Osteocyte (in vitro differentiated cells): ENCODE data around the gene ZNHIT1. TPM values are rescaled to one million over a fixed set of nuclear protein-coding genes. Genes with fewer than 3 reads are reported as not detected.

Experiments
- DNase-seq: peaks from one replicate; pipeline ENCODE4 v3.0.0; 2021; ENCODE audit warnings: mixed read lengths; ENCODE audit not compliant: unreplicated experiment; ENCODE audit errors: extremely low spot score
- H3K27ac Mint-ChIP-seq: one replicate; pipeline ENCODE4 v1.8.0; 2021; ENCODE audit warnings: mild to moderate bottlenecking, mixed read lengths; ENCODE audit not compliant: unreplicated experiment
- H3K27me3 Mint-ChIP-seq: one replicate; pipeline ENCODE4 v1.8.0; 2021; ENCODE audit warnings: mixed read lengths; ENCODE audit not compliant: unreplicated experiment
- H3K36me3 Mint-ChIP-seq: one replicate; pipeline ENCODE4 v1.8.0; 2021; ENCODE audit warnings: mixed read lengths; ENCODE audit not compliant: unreplicated experiment
- H3K4me1 Mint-ChIP-seq: one replicate; pipeline ENCODE4 v1.8.0; 2021; ENCODE audit warnings: mixed read lengths; ENCODE audit not compliant: unreplicated experiment
- H3K4me3 Mint-ChIP-seq: one replicate; pipeline ENCODE4 v1.8.0; 2021; ENCODE audit warnings: mild to moderate bottlenecking, moderate library complexity, mixed read lengths; ENCODE audit not compliant: unreplicated experiment
- H3K9me3 Mint-ChIP-seq: one replicate; pipeline ENCODE4 v1.8.0; 2021; ENCODE audit warnings: mixed read lengths; ENCODE audit not compliant: unreplicated experiment
- total RNA-seq: library from RNA; stranded (reverse); gene quantifications from 2 replicates; pipeline ENCODE4 v1.2.1, GENCODE V29; 2021
- TF ChIP-seq, protein P1 (sequence below): fragments of 200-600 bp; sonication (generic); IDR thresholded peaks from 2 replicates; pipeline ENCODE4 v1.5.0; 2021; ENCODE audit warnings: antibody characterized with exemption, mild to moderate bottlenecking, moderate library complexity

ZNHIT1 gene
- total RNA-seq, 1 donor from 2014 or later: 66.9 TPM

DNA sequence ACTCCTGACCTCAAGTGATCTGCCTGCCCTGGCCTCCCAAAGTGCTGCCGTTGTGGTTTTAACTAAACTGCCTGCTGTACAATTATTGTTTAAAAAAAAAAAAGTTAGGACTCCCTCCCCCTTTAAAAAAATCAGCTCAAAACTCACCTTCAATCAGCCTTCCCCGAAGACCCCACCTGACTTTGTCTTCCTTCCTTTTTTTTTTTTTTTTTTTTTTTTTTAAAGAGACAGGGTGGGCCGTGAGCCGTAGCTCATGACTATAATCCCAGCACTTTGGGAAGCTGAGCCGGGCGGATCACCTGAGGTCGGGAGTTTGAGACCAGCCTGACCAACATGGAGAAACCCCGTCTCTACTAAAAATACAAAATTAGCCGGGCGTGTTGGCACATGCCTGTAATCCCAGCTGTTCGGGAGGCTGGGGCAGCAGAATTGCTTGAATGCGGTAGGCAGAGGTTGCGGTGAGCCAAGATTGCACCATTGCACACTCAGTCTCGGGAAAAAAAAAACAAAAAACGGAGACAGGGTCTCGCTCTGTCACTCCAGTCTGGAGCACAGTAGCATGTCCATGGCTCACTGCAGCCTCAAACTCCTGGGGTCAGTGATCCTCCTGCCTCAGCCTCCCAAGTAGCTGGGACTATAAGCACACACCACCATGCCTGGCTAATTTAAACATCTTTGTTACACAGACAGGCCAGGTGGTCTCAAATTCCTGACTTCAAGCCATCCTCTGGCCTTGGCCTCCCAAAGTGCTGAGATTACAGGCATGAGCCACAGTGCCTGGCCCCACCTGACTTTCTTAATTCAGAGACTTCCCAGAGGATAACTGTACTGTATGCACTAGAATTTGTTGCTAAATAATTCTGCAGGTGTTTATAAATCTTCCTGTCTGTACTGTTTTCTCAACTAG, 23.7 kb downstream of the ZNHIT1 start:
- Mint-ChIP-seq H3K27ac (no peak overlapping the region), H3K4me1 (peaks cover 18% of the 10 kb centered on the region)

DNA sequence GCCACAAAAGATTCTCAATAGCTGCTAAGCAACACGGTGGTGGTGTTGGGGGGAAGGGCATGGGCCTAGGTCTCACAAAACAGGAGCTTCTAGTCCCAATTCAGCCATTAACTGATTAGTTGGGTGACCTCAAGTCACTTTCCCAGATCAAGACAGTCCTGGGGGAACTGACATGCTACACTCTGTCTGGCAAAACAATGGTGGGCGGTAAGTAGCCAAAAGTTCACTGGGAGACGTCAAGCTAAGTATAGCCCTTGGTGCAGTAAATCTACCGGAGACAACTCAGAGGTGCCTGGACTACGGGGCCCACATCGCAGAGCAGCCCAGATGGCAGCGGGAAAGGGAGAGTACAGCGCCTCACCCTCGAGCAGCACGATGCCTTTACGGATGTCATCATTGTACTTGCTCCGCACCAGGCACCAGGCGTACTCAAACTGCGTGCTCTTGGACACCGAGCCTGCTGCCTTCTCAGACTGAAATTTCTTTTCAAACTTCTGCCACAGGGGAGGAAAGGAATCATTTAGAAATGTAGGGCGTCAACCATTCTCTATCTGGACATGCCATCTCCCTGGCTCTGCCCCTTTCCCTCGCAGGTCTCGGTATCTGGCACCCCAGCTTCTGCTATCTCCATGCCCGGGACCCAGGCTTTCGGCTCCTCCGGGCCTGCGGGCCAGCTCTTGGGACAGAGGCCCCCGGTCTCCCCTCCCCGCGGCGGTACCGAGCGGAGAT, 25.8 kb downstream of the ZNHIT1 start:
- H3K27ac Mint-ChIP-seq: peak overlapping the region; percentile 97
- TF ChIP-seq, protein P1, sequence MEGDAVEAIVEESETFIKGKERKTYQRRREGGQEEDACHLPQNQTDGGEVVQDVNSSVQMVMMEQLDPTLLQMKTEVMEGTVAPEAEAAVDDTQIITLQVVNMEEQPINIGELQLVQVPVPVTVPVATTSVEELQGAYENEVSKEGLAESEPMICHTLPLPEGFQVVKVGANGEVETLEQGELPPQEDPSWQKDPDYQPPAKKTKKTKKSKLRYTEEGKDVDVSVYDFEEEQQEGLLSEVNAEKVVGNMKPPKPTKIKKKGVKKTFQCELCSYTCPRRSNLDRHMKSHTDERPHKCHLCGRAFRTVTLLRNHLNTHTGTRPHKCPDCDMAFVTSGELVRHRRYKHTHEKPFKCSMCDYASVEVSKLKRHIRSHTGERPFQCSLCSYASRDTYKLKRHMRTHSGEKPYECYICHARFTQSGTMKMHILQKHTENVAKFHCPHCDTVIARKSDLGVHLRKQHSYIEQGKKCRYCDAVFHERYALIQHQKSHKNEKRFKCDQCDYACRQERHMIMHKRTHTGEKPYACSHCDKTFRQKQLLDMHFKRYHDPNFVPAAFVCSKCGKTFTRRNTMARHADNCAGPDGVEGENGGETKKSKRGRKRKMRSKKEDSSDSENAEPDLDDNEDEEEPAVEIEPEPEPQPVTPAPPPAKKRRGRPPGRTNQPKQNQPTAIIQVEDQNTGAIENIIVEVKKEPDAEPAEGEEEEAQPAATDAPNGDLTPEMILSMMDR: no peak

More for the DNA sequence above, 23.7 kb downstream of the ZNHIT1 start:
- H3K27me3 Mint-ChIP-seq: no peaks in the 10 kb centered on the region
- H3K36me3 Mint-ChIP-seq: peaks cover 8% of the 10 kb centered on the region
- H3K4me3 Mint-ChIP-seq: no peak overlapping the region
- no peak for DNase-seq
- TF ChIP-seq, protein P1: no peak
- H3K9me3 Mint-ChIP-seq: no peaks in the 10 kb centered on the region

DNA sequence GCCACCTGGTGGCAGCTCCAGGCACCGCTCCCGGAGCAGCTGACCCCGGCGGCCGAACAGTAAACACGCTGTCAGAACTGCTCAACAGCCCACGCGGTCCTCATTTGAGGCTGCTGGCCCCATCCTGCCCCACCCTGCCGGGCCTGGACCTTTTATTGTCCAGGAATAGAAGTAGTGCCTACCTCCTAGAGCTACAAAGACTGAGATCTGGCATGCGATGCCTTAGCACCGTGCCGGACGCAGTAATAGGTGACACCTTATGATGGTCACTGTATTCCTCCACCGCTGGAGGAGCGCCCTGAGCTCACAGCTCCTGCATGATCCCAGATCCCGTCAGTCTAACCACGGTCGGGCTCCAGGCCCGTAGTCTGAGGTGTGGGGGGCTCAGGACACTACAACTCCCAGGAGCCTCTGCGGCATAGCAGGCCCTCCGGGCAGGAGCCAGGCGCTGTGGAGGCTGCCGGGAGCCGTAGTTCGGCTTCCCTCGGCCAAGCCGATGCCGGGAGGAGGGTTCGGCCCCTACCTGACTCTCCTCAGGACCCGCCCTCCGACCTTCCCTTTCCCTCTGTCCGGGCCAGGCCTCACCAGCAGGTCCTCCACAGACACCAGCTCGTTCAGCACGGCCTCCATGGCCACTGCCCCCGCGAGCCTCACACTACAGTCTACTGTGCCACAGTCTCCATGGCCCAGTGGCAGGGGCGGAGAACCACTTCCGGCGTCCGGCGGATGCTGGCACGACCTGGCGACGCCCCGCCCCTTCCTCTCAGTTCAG, 26.6 kb downstream of the ZNHIT1 start, which contains the start of gene FIS1:
TSS of gene FIS1 (minus strand) at position 707 of the 772 bp plus-strand sequence. CDS start at position 630, 77 bp downstream.
- Mint-ChIP-seq H3K27ac (peak within 1 kb of the TSS; percentile 97), H3K36me3 (peaks cover 12% of the 10 kb centered on the region), H3K27me3 (no peaks in the 10 kb centered on the region), H3K4me3 (peak within 1 kb of the TSS; percentile 98), H3K4me1 (peaks cover 18% of the 10 kb centered on the region), H3K9me3 (no peaks in the 10 kb centered on the region)
- TF ChIP-seq, protein P1: peak; percentile 94
- peak; percentile 97 for DNase-seq

More for the DNA sequence above, 25.8 kb downstream of the ZNHIT1 start:
- peaks cover 12% of the 10 kb centered on the region for H3K36me3 Mint-ChIP-seq
- H3K4me3 Mint-ChIP-seq: peak overlapping the region; percentile 98
- peaks cover 18% of the 10 kb centered on the region for H3K4me1 Mint-ChIP-seq
- H3K9me3 Mint-ChIP-seq: no peaks in the 10 kb centered on the region
- no peak for DNase-seq
- no peaks in the 10 kb centered on the region for H3K27me3 Mint-ChIP-seq

DNA sequence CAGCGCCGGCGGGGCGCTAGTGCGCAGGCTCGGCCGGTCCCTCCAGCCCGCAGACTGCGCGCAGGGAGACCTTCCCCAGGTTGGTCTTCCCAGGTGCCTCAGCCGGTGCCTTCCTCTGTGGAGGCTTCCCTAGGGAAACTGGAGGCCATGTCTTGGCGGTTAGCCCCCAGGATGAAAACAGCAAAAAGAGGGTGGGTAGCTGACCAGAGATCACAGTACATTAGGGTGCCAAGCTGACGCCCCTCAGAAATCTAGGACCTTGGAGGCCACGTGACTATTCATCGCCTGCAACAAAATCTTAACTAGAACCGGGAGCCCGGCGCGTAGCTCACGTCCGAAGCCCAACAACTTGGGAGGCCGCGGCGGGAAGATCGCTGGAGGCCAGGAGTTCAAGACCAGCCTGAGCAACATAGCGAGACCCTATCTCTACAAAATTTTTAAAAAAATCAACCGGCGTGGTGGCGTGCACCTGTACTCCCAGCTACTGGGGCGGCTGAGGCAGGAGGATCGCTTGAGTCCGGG, 27.2 kb downstream of the ZNHIT1 start:
- H3K4me3 Mint-ChIP-seq: peak overlapping the region; percentile 98
- peak overlapping the region; percentile 97 for H3K27ac Mint-ChIP-seq
- H3K9me3 Mint-ChIP-seq: no peaks in the 10 kb centered on the region
- no peak for DNase-seq
- H3K36me3 Mint-ChIP-seq: peaks cover 13% of the 10 kb centered on the region
- TF ChIP-seq, protein P1: no peak
- H3K4me1 Mint-ChIP-seq: peaks cover 21% of the 10 kb centered on the region
- no peaks in the 10 kb centered on the region for H3K27me3 Mint-ChIP-seq
